A549 treated with CORT108297 at 1 μM for 4 hours (cell line): ENCODE data around the gene IQSEC2. TPM values are rescaled to one million over a fixed set of nuclear protein-coding genes. Genes with fewer than 3 reads are reported as not detected.

Source experiments
- total RNA-seq: library from RNA; stranded (reverse); fragments of 200-300 nt; extraction: Qiagen RNA extraction; gene quantifications from 5 replicates; pipeline ENCODE4 v1.2.3, GENCODE V29; 2022

Gene IQSEC2
- total RNA-seq = 32.6 to 44.7 TPM (median 40.2 TPM) in 5 replicates

GRCh38 chrX:53281321-53281822 is at the start of gene IQSEC2:
IQSEC2 (minus strand) TSS chrX:53281584.

DNA sequence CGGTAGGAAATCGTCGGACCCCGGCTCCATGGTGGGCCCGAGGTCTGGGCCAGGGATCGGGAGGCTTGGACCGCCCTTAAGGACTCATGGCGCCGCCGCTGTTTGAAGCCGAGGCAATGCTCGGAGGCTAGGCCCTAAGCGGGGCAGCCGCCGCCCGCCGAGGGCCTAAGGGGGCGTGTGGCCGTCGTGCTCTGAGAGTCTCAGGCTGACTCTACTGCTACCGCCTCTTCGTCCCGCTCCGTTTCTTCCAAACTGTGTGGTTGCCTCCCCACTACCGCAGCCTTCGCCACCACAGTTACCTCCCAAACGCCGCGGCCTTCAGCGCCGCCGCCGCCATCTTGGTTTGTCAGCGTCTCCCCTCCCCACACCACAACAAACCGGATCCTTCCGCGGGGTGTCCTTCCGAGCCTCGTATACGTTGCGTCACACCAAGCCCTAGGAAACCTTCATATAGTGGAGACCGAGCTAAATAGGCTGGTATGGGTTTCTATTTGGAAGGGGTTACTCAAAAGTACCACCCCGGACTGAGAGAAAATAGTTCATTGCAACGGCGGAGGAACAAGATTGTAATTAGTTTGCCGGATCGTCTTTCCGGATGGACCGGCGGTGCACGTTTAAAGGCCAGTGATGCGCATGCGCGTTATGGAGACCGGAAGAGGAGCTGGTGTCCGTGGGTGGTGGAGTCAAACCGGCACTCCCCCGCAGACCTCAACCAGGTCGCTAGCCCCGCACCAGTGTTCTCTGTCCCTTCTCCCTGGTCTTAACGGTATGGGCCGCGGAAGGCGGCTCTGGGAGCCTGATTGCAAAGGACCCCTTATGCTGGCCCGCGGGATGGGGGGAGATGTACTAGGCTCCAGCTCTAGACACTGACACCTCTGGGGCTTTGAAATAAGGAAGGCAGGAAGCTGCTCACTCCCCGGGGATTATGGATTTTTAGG is 56.3 kb downstream of the IQSEC2 start, which contains the start of gene KDM5C:
TSS of gene KDM5C (minus strand) at position 348 of the 938 bp plus-strand sequence. CDS start at position 30, 318 bp downstream.

Other genes starting within 250 kb of the IQSEC2 start
- not detected in 5 replicates for gene GPR173, start 232.8 kb downstream of the IQSEC2 start, total RNA-seq
- gene TSPYL2, start 199.2 kb downstream of the IQSEC2 start, total RNA-seq = 9.1 to 11.2 TPM (median 9.2 TPM) in 5 replicates
- gene KANTR, start 187.4 kb downstream of the IQSEC2 start, total RNA-seq = 1.2 to 1.5 TPM (median 1.4 TPM) in 5 replicates
- gene KDM5C, start 56.4 kb downstream of the IQSEC2 start, total RNA-seq = 42.1 to 60.1 TPM (median 57.0 TPM) in 5 replicates
- gene SMC1A, start 141.1 kb upstream of the IQSEC2 start, total RNA-seq = 42.3 to 62.9 TPM (median 55.1 TPM) in 5 replicates
- gene RIBC1, start 141.3 kb upstream of the IQSEC2 start, total RNA-seq = 0.67 to 0.99 TPM (median 0.77 TPM) in 5 replicates
- gene HSD17B10, start 152.8 kb upstream of the IQSEC2 start, total RNA-seq = 168 to 203 TPM (median 197 TPM) in 5 replicates